Activated T-cell treated with anti-CD3 and anti-CD28 coated beads, Interleukin-2, amount 50 U/mL, for 1 hour (primary cell): ENCODE results near the gene ERCC6.

Experiments
- DNase-seq: peaks from one replicate; pipeline ENCODE4 v3.0.0-alpha.2; 2020

The ERCC6 gene

GRCh38 chr10:49543604-49544003, 4.7 kb upstream of the ERCC6 start:
- DNase-seq: no peak

- no peak for DNase-seq
These were observed 3.4 kb upstream of the ERCC6 start for GRCh38 chr10:49542353-49542752.

- no peak for DNase-seq
These were observed 2.8 kb upstream of the ERCC6 start for GRCh38 chr10:49541762-49542161.

GRCh38 chr10:49540056-49540797, 1.3 kb upstream of the ERCC6 start:
- DNase-seq: no peak

GRCh38 chr10:49539320-49539885, 482 bp upstream of the ERCC6 start:
- DNase-seq: no peak

GRCh38 chr10:49534670-49535381, 4.1 kb downstream of the ERCC6 start:
- no peak for DNase-seq

- DNase-seq: no peak
These were observed 6.5 kb downstream of the ERCC6 start for GRCh38 chr10:49532461-49532860.

- no peak for DNase-seq
These were observed 9.9 kb downstream of the ERCC6 start for GRCh38 chr10:49528977-49529506.

- no peak for DNase-seq
These were observed 11.1 kb downstream of the ERCC6 start for GRCh38 chr10:49527850-49528249.

GRCh38 chr10:49527061-49527460, 11.9 kb downstream of the ERCC6 start:
- no peak for DNase-seq

GRCh38 chr10:49526619-49527018, 12.3 kb downstream of the ERCC6 start:
- no peak for DNase-seq

- DNase-seq: no peak
These were observed 14.4 kb downstream of the ERCC6 start for GRCh38 chr10:49524496-49524895.

- DNase-seq: no peak
These were observed 15.6 kb downstream of the ERCC6 start for GRCh38 chr10:49523301-49523700.

GRCh38 chr10:49521062-49521461, 17.9 kb downstream of the ERCC6 start:
- no peak for DNase-seq

- no peak for DNase-seq
These were observed 18.7 kb downstream of the ERCC6 start for GRCh38 chr10:49520122-49520775.

GRCh38 chr10:49519717-49520116, 19.2 kb downstream of the ERCC6 start:
- DNase-seq: no peak

- DNase-seq: no peak
These were observed 19.8 kb downstream of the ERCC6 start for GRCh38 chr10:49518982-49519578.

GRCh38 chr10:49518566-49518965, 20.4 kb downstream of the ERCC6 start:
- DNase-seq: no peak

- no peak for DNase-seq
These were observed 22.5 kb downstream of the ERCC6 start for GRCh38 chr10:49516216-49516970.

- no peak for DNase-seq
These were observed 26.7 kb downstream of the ERCC6 start for GRCh38 chr10:49512121-49512809.

GRCh38 chr10:49509771-49510303, 29.1 kb downstream of the ERCC6 start:
- no peak for DNase-seq
